Activated naive CD8-positive, alpha-beta T cell treated with anti-CD3 and anti-CD28 coated beads, Interleukin-2, amount 50 U/mL, for 16 hours (primary cell): ENCODE data around the gene TRAF6.

Experiments used
- DNase-seq: peaks from one replicate; pipeline ENCODE4 v3.0.0-alpha.2; 2020; ENCODE audit warnings: low read depth, low spot score

The TRAF6 gene

DNA sequence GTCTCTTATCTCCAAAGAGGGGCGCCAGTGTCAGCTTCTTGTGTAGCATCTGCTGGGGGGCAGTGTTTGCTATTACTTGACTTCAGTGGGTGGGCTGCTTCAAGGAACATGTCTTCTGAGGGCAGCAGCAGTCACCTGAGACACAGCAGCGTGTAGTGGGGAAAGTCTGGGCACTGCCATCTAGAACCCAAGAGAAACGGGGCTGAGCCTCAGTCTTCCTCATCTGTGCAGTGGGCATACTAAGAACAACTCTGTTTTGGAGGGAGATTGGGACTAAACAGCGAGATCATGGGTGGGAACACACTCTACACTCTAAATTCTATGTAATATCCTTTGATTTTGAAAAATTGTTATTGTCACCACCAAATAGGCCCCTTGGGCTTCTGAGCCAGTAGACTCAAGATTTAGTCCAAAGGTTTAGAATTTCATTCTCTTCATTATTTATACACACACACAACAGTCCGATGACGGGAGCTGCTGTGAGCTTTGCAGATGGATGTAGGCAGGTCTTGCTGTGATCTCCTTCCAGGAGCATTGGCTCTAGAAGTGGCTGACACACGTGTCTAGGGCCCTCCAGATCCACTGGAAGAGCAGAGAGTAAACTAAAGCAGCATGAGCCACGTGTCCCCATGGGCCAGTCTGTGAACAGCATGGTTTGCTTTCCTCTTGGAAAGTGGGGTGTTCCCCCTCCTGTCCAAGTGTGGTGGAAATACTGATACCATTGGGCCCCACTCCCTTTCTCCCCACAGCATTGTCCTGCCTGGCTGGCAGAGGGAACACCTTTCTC is 51.8 kb downstream of the TRAF6 start:
- DNase-seq = no peak

DNA sequence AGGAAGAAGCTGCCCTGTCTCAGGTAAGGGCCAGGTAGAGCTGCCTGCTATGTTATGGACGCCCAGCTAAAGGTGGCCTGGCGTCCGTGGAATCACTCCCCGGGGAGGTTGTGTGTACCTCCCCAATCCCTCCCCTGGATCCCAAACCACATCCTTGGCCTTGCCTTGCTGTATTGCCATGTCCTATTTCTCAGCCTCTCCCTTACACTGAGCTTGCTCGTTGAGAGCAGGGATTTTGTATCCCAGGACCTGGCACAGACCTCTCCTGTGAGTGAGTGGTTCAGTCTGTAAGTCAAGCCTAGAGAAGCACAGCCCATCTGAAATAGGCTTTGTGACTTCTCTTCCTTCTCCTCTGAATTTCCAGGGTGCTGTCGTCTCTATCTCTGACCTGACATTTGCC is 53.9 kb downstream of the TRAF6 start:
- DNase-seq = no peak

DNA sequence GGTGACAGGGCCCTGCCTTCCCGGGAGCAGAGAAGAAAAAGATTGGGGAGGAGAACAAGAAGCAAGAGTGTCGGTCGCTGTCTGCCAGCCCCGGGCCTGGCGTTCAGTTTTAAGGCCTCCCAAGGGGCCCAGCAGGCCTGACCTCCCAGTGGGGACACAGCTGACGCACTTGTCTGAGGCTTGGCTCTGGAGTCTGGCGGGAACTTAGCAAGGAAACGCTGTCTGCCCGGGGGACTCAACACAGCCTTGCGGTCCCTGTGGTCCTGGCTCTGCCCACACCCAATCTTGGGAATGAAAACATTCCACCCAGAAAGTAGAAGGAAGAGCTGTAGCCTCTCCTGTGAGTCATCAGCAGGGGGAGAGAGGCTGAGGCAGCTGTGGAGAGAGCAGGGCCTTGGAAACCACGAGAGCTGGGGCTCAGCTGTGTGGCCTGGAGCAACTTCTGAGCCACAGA is 54.4 kb downstream of the TRAF6 start:
- no peak for DNase-seq

DNA sequence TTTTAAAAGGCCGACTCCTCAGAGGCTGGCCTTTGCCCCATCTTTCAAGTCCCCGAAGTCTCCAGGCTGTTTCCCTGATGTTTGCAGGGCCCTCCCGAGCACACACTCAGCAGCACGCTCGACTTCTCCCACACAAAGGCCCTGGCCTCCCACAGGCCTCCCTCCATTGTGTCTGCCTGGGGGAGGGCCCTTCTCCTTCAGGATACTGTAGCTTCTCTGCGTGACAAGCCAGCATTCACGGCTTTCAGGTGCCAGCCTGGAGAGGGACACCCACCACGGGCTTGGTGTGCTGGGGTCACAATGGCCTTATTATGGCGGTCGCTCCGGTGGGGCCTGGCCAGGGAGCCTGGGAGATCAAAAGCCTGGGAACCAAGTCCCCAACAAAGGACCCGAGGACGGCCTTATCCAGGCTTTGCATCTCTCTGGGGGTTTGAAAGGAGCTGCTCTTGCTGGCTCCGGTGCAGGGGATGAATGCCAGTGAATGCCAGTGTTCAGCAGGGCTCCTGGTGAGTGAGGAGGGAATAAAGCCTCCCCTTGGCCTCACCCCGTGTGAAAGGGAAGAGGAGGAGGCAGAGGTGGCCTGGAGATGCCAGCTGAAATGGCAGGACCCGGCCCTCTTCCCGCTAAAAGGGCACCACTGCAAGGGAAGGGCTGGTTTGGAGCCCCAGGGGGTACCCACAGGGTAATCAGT is 55.0 kb downstream of the TRAF6 start:
- no peak for DNase-seq

DNA sequence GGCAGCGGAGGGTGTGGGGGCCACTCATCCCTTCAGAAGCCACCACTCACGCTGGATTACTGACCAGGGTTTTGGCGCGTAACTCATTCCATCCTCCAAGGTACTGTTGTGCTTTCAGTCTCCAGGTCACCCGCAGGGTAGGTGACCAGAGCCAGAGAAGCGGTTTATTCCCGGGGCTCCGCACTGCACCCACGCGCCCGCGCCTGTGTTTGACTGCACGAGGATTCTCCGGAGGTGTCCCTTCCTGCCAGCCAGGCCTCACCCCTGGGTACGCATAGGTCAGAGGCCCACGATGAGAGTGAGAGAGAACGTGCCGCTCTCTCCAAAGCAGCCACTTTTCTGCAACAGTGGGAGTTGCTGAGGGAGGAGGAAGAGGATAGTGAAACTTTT is 55.5 kb downstream of the TRAF6 start:
- DNase-seq = no peak

- no peak for DNase-seq
These were observed 56.4 kb downstream of the TRAF6 start for GRCh38 chr11:36453678-36454077.

- no peak for DNase-seq
These were observed 57.1 kb downstream of the TRAF6 start for GRCh38 chr11:36452961-36453360.

- DNase-seq = no peak
These were observed 57.7 kb downstream of the TRAF6 start for GRCh38 chr11:36452236-36452940.

GRCh38 chr11:36451681-36452080 is 58.4 kb downstream of the TRAF6 start:
- DNase-seq = no peak

DNA sequence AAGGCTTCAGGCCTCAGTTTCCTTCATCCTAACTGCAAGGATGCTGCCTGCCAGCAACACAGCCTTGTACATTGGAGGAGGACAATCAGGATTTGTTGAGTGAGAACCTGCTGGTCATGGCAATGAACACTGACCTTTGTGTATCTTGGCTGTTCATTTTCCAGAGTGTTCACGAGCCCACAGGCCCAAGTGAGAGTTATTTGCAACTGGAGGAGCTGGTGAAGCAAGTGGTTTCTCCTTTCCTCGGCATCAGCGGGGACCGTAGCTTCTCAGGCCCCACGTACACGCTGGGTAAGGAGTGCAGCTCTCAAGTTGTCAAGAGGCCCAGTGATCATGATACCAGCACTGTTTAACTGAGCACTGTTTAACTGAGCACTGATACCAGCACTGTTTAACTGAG is 59.0 kb downstream of the TRAF6 start:
- DNase-seq = no peak

GRCh38 chr11:36450110-36450572 is 59.9 kb downstream of the TRAF6 start:
- no peak for DNase-seq

DNA sequence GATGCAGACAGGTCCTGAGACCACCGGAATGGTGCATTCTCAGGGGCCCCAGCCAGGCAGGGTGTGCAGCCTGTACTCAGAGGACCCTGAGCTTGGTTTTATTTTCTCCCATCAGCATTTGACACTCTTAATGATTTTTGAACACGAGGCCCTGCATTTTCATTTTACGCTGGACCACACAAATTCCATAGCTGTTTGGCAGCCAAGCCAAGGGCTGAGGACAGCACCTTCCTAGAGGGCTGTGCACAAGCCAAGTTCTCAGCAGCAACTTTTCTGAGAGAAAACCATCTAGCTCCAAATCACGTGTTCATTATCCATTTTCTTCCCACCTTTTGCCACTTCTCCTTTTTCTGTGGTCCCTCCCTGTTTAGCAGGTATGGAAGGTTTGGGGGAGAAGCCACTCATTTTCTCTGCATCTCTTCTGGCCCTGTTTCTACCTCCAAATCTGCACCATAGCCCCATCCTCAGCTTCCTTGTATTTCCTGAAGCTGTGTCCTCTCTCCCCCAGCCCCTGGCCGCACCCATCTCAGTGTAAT is 60.4 kb downstream of the TRAF6 start:
- DNase-seq = no peak

DNA sequence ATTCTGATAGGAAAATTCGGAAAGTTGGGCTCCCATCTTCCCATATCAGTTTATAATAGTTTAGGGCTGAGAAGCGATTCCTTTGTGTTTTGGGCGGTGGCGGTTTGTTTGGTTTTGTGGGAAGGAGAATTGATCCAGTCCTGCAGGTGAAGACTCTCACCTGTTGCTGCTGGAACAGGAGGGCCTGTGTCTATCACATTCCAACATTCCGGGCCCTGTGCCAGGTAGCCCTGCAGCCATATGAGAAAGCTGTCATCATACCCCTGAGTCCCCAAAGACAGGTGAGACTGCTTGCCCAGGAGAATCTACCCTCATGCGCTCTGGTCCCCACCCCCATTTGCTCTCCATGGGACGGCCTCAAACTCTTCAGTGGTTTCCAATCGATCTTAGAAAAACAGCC is 62.1 kb downstream of the TRAF6 start:
- DNase-seq = no peak

DNA sequence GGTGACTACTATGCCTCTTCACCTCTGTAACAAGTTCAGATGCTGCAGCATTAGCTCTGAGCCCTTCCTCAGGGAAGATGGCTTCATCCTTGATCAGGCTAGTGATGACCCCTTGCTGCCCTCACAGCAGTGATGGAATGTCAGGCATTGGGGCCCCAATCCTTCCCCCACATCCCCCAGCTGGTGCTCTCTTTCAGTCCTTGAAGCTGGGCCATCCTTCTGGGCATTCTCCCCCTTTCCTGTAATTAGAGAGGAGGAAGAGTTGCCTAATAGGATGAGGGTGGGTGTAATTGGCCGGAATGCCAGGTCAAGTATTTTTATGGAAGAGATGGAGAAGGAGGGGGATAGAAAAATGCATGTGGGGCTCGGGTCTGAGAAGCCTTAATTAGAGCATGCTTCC is 62.6 kb downstream of the TRAF6 start:
- DNase-seq = no peak

DNA sequence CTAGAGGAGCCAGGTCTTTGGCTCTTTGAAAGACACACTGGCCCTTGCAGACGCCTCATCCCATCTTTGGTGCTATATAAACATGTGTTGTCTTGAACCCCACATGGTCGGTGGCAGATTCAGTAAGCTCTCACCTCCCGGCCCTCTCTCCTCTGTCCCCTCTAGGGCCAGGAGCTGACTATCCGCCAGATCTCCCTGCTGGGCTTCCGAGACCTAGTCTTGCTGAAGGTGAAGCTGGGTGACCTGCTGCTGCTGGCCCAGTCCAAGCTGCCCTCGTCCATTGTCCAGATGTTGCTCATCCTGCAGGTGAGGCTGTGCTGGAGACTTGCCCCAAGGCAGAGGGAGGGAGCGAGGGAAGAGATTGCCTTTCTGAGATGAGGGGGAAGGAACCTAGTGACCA is 63.9 kb downstream of the TRAF6 start:
- DNase-seq = no peak

DNA sequence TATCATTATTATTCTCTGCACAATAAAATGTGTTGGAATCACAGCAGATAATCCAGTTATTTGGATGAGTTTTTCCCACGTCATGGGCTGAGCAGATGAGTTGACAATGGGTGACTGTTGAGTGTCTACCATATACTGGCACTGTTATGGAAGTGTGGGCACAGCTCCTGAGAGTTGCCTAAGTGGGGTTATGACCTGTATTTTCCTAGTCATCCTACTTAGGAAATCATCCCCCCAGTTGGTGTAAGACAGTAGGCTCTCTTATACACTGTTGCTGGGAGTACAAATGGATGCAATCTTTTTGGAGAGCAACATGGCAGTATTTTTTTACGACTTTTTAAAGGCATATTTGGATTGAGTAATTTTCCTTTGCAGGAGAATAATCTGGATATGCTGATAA is 66.4 kb downstream of the TRAF6 start:
- no peak for DNase-seq

DNA sequence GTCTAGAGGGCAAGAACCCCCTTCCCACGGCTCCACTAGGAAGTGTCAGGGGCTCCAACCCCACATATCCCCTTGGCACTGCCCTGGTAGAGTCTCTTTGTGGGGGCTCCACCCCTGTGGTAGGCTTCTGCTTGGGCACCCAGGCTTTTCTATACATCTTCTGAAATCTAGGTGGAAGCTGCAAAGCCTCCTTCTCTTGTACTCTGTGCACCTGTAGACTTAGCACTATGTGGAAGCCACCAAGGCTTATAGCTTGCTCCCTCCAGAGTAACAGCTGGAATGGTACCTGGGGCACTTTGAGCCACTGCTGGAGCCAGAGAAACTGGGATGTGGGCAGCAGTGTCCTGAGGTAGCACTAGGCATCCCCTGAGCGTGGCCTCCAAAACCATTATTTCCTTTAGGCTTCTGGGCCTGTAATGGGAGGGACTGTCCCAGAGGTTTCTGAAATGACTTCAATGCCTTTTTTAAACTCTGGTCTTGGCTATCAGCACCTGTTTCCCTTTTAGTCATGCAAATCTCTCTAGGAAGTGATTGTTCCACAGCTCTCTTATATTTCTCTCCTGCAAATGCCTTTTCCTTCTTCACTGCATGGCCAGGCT is 68.4 kb downstream of the TRAF6 start:
- no peak for DNase-seq

- DNase-seq = no peak
These were observed 71.9 kb downstream of the TRAF6 start for GRCh38 chr11:36438126-36438525.

GRCh38 chr11:36437413-36437812 is 72.7 kb downstream of the TRAF6 start:
- DNase-seq = no peak
